Measurements from ENCODE around the gene SH3RF3. TPM values are rescaled to one million over a fixed set of nuclear protein-coding genes. Genes with fewer than 3 reads are reported as not detected.
"Not testable (repeated sequence)": the region's sequence is repeated elsewhere in the genome, so short reads cannot be mapped to it uniquely, and the experiment has no call there.

The SH3RF3 gene
- total and polyA plus RNA-seq, 2 donors (not counting 1 experiment from before 2014, with no cell fraction given): 8.3 to 10.1 TPM

DNA sequence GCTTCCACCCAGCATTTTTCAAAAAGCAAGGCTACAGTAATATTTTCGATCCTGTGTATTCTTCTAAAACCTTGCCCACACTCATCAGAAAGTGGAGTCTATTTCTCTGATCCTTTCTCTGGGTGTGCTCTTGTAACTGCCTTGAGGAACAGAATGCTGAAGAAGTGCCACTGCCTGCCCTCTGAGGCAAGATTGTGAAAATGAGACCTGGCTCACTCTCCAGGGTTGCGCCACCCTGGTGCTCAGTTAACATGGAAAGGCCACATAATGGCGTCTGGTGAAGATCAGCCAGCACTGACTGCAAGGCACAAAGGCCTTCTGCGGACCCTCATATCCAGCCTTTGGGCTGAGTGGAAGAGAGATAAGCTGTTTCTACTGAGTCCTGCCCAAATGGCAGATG is 11.2 kb upstream of the SH3RF3 start:
- Histone ChIP-seq H2AFZ (ENCODE audit: low read length) (no peak overlapping the region), H3K79me2 (ENCODE audit: control insufficient read depth, insufficient read depth, low read length) (no peaks in the 10 kb centered on the region), H3K4me2 (ENCODE audit: extremely low read depth, insufficient read depth, low read length) (no peak overlapping the region), H3K4me1 (ENCODE audit: control insufficient read depth, extremely low read depth, insufficient read depth, low read length) (no peaks in the 10 kb centered on the region), H3K36me3 (ENCODE audit: control insufficient read depth, insufficient read depth, low read length) (no peaks in the 10 kb centered on the region), H3K27me3 (ENCODE audit: control insufficient read depth, insufficient read depth, low read length) (peaks cover 13% of the 10 kb centered on the region), H3K9me3 (ENCODE audit: control insufficient read depth, insufficient read depth, low read depth, low read length) (no peaks in the 10 kb centered on the region), H3K27ac (ENCODE audit: insufficient read depth, low read length) (no peak overlapping the region), H3K4me3 (replicated peaks in 1 of 4; ENCODE audit: control extremely low read depth in 1 of 4, insufficient read depth in 1 of 4, low read depth in 3 of 4, low read length in 4 of 4) (no peak overlapping the region), H4K20me1 (ENCODE audit: control insufficient read depth, extremely low read depth, insufficient read depth, low read length) (no peaks in the 10 kb centered on the region), H3K9ac (ENCODE audit: insufficient read depth, low read length) (no peak overlapping the region)
- no peak for DNase-seq (ENCODE audit: low read depth in 2 of 2)
- TF ChIP-seq, protein P1, sequence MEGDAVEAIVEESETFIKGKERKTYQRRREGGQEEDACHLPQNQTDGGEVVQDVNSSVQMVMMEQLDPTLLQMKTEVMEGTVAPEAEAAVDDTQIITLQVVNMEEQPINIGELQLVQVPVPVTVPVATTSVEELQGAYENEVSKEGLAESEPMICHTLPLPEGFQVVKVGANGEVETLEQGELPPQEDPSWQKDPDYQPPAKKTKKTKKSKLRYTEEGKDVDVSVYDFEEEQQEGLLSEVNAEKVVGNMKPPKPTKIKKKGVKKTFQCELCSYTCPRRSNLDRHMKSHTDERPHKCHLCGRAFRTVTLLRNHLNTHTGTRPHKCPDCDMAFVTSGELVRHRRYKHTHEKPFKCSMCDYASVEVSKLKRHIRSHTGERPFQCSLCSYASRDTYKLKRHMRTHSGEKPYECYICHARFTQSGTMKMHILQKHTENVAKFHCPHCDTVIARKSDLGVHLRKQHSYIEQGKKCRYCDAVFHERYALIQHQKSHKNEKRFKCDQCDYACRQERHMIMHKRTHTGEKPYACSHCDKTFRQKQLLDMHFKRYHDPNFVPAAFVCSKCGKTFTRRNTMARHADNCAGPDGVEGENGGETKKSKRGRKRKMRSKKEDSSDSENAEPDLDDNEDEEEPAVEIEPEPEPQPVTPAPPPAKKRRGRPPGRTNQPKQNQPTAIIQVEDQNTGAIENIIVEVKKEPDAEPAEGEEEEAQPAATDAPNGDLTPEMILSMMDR (conservative IDR thresholded peaks at IDR 0.05 in 1 of 2, IDR thresholded peaks at IDR 0.05 in 1 of 2; ENCODE audit: low read depth in 1 of 2, low read length in 2 of 2): no peak
- TF ChIP-seq EZH2 (IDR thresholded peaks at IDR 0.05; ENCODE audit: low read length, missing control alignments): no peak

DNA sequence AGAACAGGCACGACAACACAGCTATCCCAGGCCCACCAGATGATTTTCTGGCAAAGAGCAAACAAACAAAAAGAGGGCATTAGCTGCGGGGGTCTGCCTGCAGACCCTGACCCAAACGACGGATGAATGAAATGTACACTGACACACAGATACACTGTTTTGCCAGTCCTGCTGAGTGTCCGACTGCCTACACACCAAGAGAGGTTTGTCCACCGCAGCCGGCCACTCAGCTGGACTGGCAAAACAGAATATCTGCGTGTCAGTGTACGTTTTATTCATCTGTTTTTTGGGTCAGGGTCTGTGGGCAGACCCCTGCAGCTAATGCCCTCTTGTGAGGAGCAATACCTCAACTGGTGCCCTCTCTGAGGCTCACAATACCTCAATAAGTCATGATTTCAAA is 10.7 kb upstream of the SH3RF3 start:
- Histone ChIP-seq H3K9ac (ENCODE audit: insufficient read depth, low read length) (no peak overlapping the region), H3K4me3 (replicated peaks in 1 of 4; ENCODE audit: control extremely low read depth in 1 of 4, insufficient read depth in 1 of 4, low read depth in 3 of 4, low read length in 4 of 4) (no peak overlapping the region), H3K27ac (ENCODE audit: insufficient read depth, low read length) (no peak overlapping the region), H3K79me2 (ENCODE audit: control insufficient read depth, insufficient read depth, low read length) (no peaks in the 10 kb centered on the region), H3K9me3 (ENCODE audit: control insufficient read depth, insufficient read depth, low read depth, low read length) (no peaks in the 10 kb centered on the region), H3K36me3 (ENCODE audit: control insufficient read depth, insufficient read depth, low read length) (no peaks in the 10 kb centered on the region), H3K27me3 (ENCODE audit: control insufficient read depth, insufficient read depth, low read length) (peaks cover 16% of the 10 kb centered on the region), H3K4me1 (ENCODE audit: control insufficient read depth, extremely low read depth, insufficient read depth, low read length) (no peaks in the 10 kb centered on the region), H2AFZ (ENCODE audit: low read length) (no peak overlapping the region), H4K20me1 (ENCODE audit: control insufficient read depth, extremely low read depth, insufficient read depth, low read length) (no peaks in the 10 kb centered on the region), H3K4me2 (ENCODE audit: extremely low read depth, insufficient read depth, low read length) (no peak overlapping the region)
- no peak for DNase-seq (ENCODE audit: low read depth in 2 of 2)
- no peak for TF ChIP-seq EZH2 (IDR thresholded peaks at IDR 0.05; ENCODE audit: low read length, missing control alignments)
- TF ChIP-seq, protein P1 (conservative IDR thresholded peaks at IDR 0.05 in 1 of 2, IDR thresholded peaks at IDR 0.05 in 1 of 2; ENCODE audit: low read depth in 1 of 2, low read length in 2 of 2): no peak

- H3K27me3 ChIP-seq (ENCODE audit: control insufficient read depth, insufficient read depth, low read length): peaks cover 18% of the 10 kb centered on the region
- H3K36me3 ChIP-seq (ENCODE audit: control insufficient read depth, insufficient read depth, low read length): no peaks in the 10 kb centered on the region
- H3K4me1 ChIP-seq (ENCODE audit: control insufficient read depth, extremely low read depth, insufficient read depth, low read length): no peaks in the 10 kb centered on the region
- no peak overlapping the region for H3K4me2 ChIP-seq (ENCODE audit: extremely low read depth, insufficient read depth, low read length)
- H3K9me3 ChIP-seq (ENCODE audit: control insufficient read depth, insufficient read depth, low read depth, low read length): no peaks in the 10 kb centered on the region
- no peaks in the 10 kb centered on the region for H3K79me2 ChIP-seq (ENCODE audit: control insufficient read depth, insufficient read depth, low read length)
- no peak for DNase-seq (ENCODE audit: low read depth in 2 of 2)
- H3K4me3 ChIP-seq (replicated peaks in 1 of 4; ENCODE audit: control extremely low read depth in 1 of 4, insufficient read depth in 1 of 4, low read depth in 3 of 4, low read length in 4 of 4): no peak overlapping the region
- H2AFZ ChIP-seq (ENCODE audit: low read length): no peak overlapping the region
- no peak overlapping the region for H3K9ac ChIP-seq (ENCODE audit: insufficient read depth, low read length)
- H4K20me1 ChIP-seq (ENCODE audit: control insufficient read depth, extremely low read depth, insufficient read depth, low read length): no peaks in the 10 kb centered on the region
- TF ChIP-seq, protein P1 (conservative IDR thresholded peaks at IDR 0.05 in 1 of 2, IDR thresholded peaks at IDR 0.05 in 1 of 2; ENCODE audit: low read depth in 1 of 2, low read length in 2 of 2): no peak
- TF ChIP-seq EZH2 (IDR thresholded peaks at IDR 0.05; ENCODE audit: low read length, missing control alignments): no peak
- no peak overlapping the region for H3K27ac ChIP-seq (ENCODE audit: insufficient read depth, low read length)
These were observed 8.8 kb upstream of the SH3RF3 start for GRCh38 chr2:109120166-109120565.

DNA sequence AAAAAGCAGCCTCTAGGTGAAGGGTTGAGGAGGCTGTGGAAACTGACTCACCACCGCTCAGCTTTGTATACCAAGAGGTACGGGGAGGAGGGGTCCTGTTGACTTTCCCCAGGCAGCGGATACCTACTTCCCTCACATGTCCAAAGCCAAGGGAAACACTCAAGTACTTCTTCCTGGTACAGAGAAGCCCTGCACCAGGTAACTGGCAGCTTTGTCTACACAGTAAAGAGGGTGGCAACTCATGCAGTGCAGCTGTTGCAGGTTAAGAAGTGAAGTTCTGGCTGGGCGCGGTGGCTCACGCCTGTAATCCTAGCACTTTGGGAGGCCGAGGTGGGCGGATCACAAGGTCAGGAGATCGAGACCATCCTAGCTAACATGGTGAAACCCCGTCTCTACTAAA is 8.3 kb upstream of the SH3RF3 start:
- not testable (repeated sequence) for H3K27ac ChIP-seq (ENCODE audit: insufficient read depth, low read length); H3K4me2 ChIP-seq (ENCODE audit: extremely low read depth, insufficient read depth, low read length); H3K4me1 ChIP-seq (ENCODE audit: control insufficient read depth, extremely low read depth, insufficient read depth, low read length); H2AFZ ChIP-seq (ENCODE audit: low read length); H4K20me1 ChIP-seq (ENCODE audit: control insufficient read depth, extremely low read depth, insufficient read depth, low read length); H3K9me3 ChIP-seq (ENCODE audit: control insufficient read depth, insufficient read depth, low read depth, low read length); H3K79me2 ChIP-seq (ENCODE audit: control insufficient read depth, insufficient read depth, low read length); H3K9ac ChIP-seq (ENCODE audit: insufficient read depth, low read length); H3K36me3 ChIP-seq (ENCODE audit: control insufficient read depth, insufficient read depth, low read length); DNase-seq (ENCODE audit: low read depth in 2 of 2); H3K4me3 ChIP-seq (replicated peaks in 1 of 4; ENCODE audit: control extremely low read depth in 1 of 4, insufficient read depth in 1 of 4, low read depth in 3 of 4, low read length in 4 of 4)
- H3K27me3 ChIP-seq (ENCODE audit: control insufficient read depth, insufficient read depth, low read length): peaks cover 18% of the 10 kb centered on the region

All from fibroblast of lung (primary cell).